Muscle of leg (tissue), 11 donors: Measurements from ENCODE around the gene ZRANB3. TPM values are rescaled to one million over a fixed set of nuclear protein-coding genes. Genes with fewer than 3 reads are reported as not detected.
"Not testable (repeated sequence)": the region's sequence is repeated elsewhere in the genome, so short reads cannot be mapped to it uniquely, and the experiment has no call there.

ENCODE experiments used
- DNase-seq: peaks from one replicate; pipeline ENCODE4 v3.0.0; 2013
- H3K27ac ChIP-seq: one replicate; pipeline ENCODE4 v1.5.1; 2013; ENCODE audit warnings: mild to moderate bottlenecking, low read length, control low read depth
- H3K27me3 ChIP-seq: one replicate; pipeline ENCODE4 v1.6.1; 2013; ENCODE audit warnings: low read length; ENCODE audit not compliant: control insufficient read depth, insufficient read depth
- H3K36me3 ChIP-seq: one replicate; pipeline ENCODE4 v1.6.1; 2013; ENCODE audit warnings: low read length; ENCODE audit not compliant: control insufficient read depth, insufficient read depth
- H3K4me1 ChIP-seq: one replicate; pipeline ENCODE4 v1.6.1; 2013; ENCODE audit warnings: low read length; ENCODE audit not compliant: control insufficient read depth, insufficient read depth
- H3K4me3 ChIP-seq: one replicate; pipeline ENCODE4 v1.5.1; 2013; ENCODE audit warnings: low read length, control low read depth
- H3K9me3 ChIP-seq: replicated peaks from 2 replicates; pipeline ENCODE4 v1.6.1; 2013; ENCODE audit warnings: low read depth, low read length; ENCODE audit not compliant: control insufficient read depth
- WGBS: methylation state at CpG from one replicate; pipeline ENCODE4 v1.1.5; 2013; ENCODE audit warnings: missing lambda C conversion rate; ENCODE audit not compliant: insufficient coverage; 5-methylcytosine and 5-hydroxymethylcytosine counted together
- polyA plus RNA-seq, 8 donors: library from polyadenylated mRNA; unstranded; fragments of 120-200 nt; gene quantifications; one replicate each; pipeline versions ENCODE4 v1.2.1 to v1.2.3, GENCODE V29; 2013; ENCODE audit warnings: inconsistent platforms in 1 of 8, low replicate concordance in 1 of 8; ENCODE audit not compliant: insufficient read length in 8 of 8, insufficient read depth in 1 of 8
- total RNA-seq: library from RNA; stranded (reverse); fragments of 120-200 nt; gene quantifications from one replicate; pipeline ENCODE4 v1.2.4, GENCODE V29; 2013

The ZRANB3 gene
- total and polyA plus RNA-seq, 9 donors: 4.9 to 9.1 (median 6.5) TPM

DNA sequence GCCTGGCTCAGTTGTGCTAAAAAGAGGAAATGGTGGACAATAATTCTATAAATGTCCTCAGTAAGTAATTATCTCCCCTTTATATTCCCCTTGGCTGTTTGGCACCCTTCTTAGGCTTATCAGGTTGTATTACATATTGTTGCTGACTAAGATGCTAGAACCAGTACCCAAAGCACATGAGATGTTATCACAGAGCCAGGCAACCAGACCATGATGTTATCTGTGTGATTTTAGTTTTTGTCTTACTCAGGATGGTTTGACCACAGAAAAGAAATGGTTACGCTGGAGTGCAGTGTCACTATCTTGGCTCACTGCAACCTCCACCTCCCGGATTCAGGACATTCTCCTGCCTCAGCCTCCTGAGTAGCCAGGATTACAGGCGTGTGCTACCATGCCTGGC lies 15.4 kb upstream of the ZRANB3 start:
- no peak for DNase-seq
- Histone ChIP-seq H3K36me3 (no peaks in the 10 kb centered on the region), H3K27ac (no peak overlapping the region), H3K9me3 (no peaks in the 10 kb centered on the region), H3K4me3 (no peak overlapping the region), H3K4me1 (no peaks in the 10 kb centered on the region), H3K27me3 (no peaks in the 10 kb centered on the region)
- WGBS: no CpG with 5 or more reads among the region's 3 CpGs

DNA sequence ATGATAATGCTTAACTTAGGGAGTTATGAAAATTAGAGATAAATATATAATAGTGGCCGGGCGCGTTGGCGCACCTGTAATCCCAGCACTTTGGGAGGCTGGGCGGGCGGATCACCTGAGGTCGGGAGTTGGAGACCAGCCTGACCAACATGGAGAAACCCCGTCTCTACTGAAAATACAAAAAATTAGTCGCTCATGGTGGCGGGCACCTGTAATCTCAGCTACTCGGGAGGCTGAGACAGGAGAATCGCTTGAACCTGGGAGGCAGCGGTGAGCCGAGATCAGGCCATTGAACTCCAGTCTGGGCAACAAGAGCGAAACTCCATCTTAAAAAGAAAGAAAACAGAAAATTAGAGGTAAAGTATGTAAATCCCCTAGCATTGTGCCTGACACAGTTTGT lies 2.5 kb upstream of the ZRANB3 start:
- H3K4me1 ChIP-seq, H3K27me3 ChIP-seq, H3K36me3 ChIP-seq, H3K27ac ChIP-seq, H3K9me3 ChIP-seq, DNase-seq, H3K4me3 ChIP-seq: not testable (repeated sequence)
- WGBS: 95% methylated on average over 12 of the region's 15 CpGs

DNA sequence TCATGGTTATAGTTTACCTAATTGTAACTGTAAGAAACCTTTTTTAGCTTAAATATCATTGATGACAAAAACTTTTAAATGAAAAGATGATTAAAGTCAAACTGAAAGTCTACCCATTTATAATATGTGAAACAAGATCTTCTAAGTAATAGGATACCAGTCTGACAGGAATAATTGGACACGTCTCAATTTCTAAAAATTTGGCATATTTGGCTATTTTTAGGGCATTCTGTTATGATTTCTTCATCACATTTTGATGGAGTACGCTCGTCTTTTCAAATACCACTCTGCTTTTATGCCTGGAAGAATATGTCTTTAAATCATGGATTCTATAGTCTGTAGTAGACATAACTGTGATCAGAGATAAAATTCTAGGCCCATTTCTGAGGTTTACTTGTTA lies 1.6 kb upstream of the ZRANB3 start:
- DNase-seq: peak; percentile 5
- Histone ChIP-seq H3K4me3 (no peak overlapping the region), H3K27ac (no peak overlapping the region)

DNA sequence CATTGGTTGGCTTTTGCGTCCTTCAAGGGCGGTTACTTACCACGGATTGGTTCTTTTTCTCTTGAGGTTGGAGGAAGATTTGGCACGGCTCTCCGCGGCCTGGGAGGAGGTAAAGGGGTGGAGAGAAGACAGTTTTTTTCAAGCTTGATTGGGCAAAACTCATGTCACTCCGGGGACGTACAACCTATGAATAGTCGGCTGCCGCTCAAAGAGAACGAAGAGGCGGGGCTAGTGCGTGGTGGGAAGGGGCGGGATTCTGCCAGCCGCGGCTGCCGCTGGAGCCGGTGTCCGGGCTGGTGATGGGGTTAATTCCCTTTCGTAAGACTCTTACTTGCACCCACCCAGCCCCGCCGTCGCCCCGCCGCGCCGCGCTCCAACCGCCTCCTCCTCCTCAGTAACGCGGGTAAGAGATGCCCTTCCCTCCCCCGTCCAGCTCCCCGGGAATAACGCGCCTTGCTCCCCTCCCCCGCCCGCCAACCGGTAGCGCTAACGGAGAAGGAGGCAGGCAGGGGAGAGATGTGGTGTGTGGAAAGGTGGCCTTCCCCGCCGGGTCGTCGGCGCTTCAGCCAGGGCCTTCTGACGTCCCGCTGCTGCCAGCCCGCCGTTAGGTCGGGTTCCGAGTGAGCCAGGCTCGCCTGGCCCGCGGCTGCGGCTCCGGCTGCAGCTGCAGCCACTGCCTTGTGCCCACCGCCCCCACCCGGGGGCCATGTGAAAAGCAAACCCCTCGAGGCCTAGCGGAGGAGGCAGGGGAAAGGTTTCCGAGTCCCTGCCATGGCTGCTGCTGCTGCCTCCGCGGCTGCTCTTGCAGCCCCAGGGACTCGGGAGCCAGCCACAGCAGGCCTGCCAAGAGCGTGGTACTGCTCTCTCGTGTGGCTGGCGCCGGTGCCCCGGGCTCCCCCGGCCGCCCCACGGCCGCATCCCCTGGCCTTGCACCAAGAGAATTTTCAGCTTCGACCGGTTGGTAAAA lies 496 bp upstream of the ZRANB3 start, which contains the start of gene R3HDM1:
Gene R3HDM1 (plus strand): TSS at position 254 of the 967 bp plus-strand sequence. CDS start 73,362 bp downstream, outside the sequence.
- no peaks in the 10 kb centered on the region for H3K27me3 ChIP-seq
- H3K36me3 ChIP-seq: no peaks in the 10 kb centered on the region
- H3K4me3 ChIP-seq: peak within 1 kb of the TSS; percentile 79
- peaks cover 4% of the 10 kb centered on the region for H3K4me1 ChIP-seq
- WGBS: under 1% methylated on average over 38 of the region's 75 CpGs
- peak; percentile 100 for DNase-seq
- H3K9me3 ChIP-seq: no peaks in the 10 kb centered on the region
- peak within 1 kb of the TSS; percentile 98 for H3K27ac ChIP-seq

More for the DNA sequence above, 1.6 kb upstream of the ZRANB3 start:
- no CpG with 5 or more reads among the region's 3 CpGs for WGBS
- H3K36me3 ChIP-seq: no peaks in the 10 kb centered on the region
- H3K27me3 ChIP-seq: no peaks in the 10 kb centered on the region
- no peaks in the 10 kb centered on the region for H3K9me3 ChIP-seq
- peaks cover 4% of the 10 kb centered on the region for H3K4me1 ChIP-seq

DNA sequence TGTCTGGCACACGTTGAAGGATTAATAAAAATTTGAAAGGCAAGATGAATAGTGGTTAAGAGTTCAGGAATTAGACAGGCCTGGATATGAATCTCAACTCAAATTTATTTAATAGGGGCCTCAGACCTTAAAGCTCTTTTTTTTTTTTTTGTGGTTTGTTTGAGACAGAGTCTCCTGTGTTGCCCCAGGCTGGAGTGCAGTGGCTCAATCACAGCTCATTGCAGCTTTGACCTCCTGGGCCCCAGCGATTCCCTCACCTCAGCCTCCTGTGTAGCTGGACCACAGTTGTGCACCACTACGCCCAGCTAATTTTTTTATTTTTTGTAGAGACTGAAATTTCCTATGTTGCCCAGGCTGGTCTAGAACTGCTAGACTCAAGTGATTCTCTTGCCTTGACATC lies 3.0 kb downstream of the ZRANB3 start:
- Histone ChIP-seq H3K36me3 (no peaks in the 10 kb centered on the region), H3K4me1 (peaks cover 4% of the 10 kb centered on the region), H3K4me3 (no peak overlapping the region), H3K27ac (no peak overlapping the region), H3K27me3 (no peaks in the 10 kb centered on the region), H3K9me3 (no peaks in the 10 kb centered on the region)
- WGBS: 80% methylated on average over 1 of the region's 3 CpGs
- no peak for DNase-seq

DNA sequence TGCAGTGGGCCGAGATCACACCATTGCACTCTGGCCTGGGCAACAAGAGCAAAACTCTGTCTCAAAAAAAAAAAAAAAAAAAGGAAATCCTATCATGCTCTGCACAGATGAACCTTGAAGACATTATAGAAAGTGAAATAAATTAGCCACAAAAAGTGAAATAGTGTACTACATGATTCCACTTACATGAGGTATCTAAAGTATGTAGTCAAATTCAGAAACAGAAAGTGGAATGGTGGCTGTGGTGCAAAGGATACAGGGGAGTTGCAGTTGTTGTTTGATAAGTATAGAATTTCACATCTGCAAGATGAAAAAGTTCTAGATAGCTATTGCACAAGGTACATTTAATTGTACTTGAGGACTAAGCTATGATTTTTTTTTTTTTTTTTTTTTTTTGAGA lies 5.2 kb downstream of the ZRANB3 start:
- no CpG with 5 or more reads among the region's 1 CpG for WGBS
- Histone ChIP-seq H3K27me3 (no peaks in the 10 kb centered on the region), H3K36me3 (no peaks in the 10 kb centered on the region), H3K4me1 (peaks cover 4% of the 10 kb centered on the region), H3K4me3 (no peak overlapping the region), H3K27ac (no peak overlapping the region), H3K9me3 (peaks cover 3% of the 10 kb centered on the region)
- no peak for DNase-seq

DNA sequence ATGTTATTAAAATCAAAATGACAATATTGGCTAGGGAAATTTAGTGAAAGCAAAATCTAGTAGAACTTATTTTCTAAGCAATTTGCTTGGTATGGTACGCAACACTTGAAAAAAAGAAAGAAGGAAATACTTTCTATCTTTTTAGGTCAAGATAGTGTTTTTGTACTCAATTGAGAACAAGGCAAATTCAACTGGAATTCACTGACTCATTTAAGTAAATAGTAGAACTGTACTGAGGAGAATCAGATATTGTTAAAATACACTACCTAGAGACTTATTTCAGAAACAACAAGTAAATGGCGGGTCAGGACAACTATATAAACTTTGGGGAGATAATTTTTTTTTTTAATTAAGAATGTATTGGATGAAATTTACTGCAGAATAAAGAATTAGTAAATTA lies 18.9 kb downstream of the ZRANB3 start:
- H3K27me3 ChIP-seq: no peaks in the 10 kb centered on the region
- WGBS: no CpG with 5 or more reads among the region's 2 CpGs
- no peaks in the 10 kb centered on the region for H3K4me1 ChIP-seq
- H3K9me3 ChIP-seq: peaks cover 28% of the 10 kb centered on the region
- H3K4me3 ChIP-seq: no peak overlapping the region
- peaks cover 3% of the 10 kb centered on the region for H3K36me3 ChIP-seq
- no peak overlapping the region for H3K27ac ChIP-seq
- DNase-seq: no peak

DNA sequence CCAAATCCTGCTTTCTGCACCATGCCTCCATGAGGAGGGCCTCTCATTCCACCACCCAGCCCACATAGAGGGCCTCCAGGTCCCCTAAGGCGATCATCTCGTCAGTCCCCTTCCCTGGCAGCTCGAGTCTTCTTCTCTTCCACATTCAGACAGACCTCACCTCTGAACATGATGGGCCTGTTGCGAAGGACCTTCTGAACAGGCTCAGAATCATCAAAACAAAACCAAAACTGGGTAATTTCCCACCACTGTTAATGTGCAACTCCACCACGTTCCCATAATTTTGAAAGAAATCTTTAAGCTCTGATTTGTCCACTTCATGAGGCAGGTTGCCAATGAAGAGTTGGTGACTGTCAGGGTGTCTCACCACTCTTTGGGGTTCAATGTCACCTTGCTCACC lies 20.4 kb downstream of the ZRANB3 start:
- WGBS: 93% methylated on average over 4 of the region's 5 CpGs
- Histone ChIP-seq H3K27me3 (no peaks in the 10 kb centered on the region), H3K4me3 (no peak overlapping the region), H3K4me1 (no peaks in the 10 kb centered on the region), H3K9me3 (peaks cover 22% of the 10 kb centered on the region), H3K27ac (no peak overlapping the region), H3K36me3 (peaks cover 3% of the 10 kb centered on the region)
- DNase-seq: no peak

DNA sequence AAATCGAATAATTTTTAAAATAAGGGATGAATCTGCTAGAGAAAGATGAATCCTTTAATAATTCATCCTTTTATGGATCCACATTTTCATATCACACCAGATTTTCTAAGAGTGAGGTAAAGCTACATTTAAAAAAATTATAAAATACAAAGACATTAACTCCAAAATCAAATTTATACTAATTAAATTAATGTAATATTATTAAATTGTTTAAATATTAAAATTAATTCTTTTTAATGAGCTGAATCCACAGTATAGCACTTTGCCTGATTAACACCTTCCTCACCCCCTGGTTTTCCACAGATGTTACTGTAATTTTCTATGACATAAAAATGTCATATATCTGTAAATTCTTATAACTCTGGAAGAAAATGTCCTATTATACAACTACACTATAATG lies 26.2 kb downstream of the ZRANB3 start:
- Histone ChIP-seq H3K9me3 (peaks cover 3% of the 10 kb centered on the region), H3K27me3 (no peaks in the 10 kb centered on the region), H3K27ac (no peak overlapping the region), H3K4me3 (no peak overlapping the region), H3K36me3 (no peaks in the 10 kb centered on the region), H3K4me1 (no peaks in the 10 kb centered on the region)
- no CpG with 5 or more reads among the region's 1 CpG for WGBS
- no peak for DNase-seq

DNA sequence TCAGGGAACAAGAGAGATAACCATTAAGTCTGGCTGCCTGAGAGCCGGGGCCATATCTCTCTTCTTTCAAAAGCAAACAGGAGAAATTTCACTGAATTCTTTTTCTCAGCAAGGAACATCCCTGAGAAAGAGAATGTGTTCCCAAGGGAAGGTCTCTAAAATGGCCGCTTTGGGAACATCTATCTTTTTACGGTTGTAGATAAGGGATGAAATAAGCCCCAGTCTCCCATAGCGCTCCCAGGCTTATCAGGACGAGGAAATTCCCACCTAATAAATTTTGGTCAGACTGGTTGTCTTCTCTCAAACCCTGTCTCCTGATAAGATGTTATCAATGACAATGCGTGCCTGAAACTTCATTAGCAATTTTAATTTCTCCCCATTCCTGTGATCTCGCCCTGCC lies 32.4 kb downstream of the ZRANB3 start:
- H3K36me3 ChIP-seq, H3K27ac ChIP-seq, DNase-seq, H3K4me3 ChIP-seq, H3K27me3 ChIP-seq, H3K9me3 ChIP-seq, H3K4me1 ChIP-seq: not testable (repeated sequence)
- WGBS: 92% methylated on average over 4 of the region's 7 CpGs
